Activated CD4-positive, alpha-beta T cell treated with anti-CD3 and anti-CD28 coated beads, Interleukin-2, amount 10 ng/mL, durations not matched to agents 7 days and 5 days (primary cell): ENCODE data around the gene SYVN1. TPM values are rescaled to one million over a fixed set of nuclear protein-coding genes. Genes with fewer than 3 reads are reported as not detected.
A peak's percentile ranks its signal among the peaks of the same experiment; 100 is the strongest.

Experiments
- CTCF ChIA-PET: fragments of 350-600 bp; sonication (Branson Sonifier 250); formaldehyde crosslinking; loops from one replicate; lab custom pipeline; 2021; ENCODE audit warnings: antibody characterized with exemption; lab: Charles Lee
- POLR2A ChIA-PET: fragments of 350-600 bp; sonication (Branson Sonifier 250); formaldehyde crosslinking; loops from one replicate; lab custom pipeline; 2021; ENCODE audit warnings: antibody characterized with exemption; lab: Charles Lee
- DNase-seq: peaks from one replicate; pipeline ENCODE4 v3.0.0-alpha.2; 2020
- H3K27ac Mint-ChIP-seq: one replicate; pipeline ENCODE4 v1.8.0; 2021; ENCODE audit warnings: mild to moderate bottlenecking, moderate library complexity, mixed read lengths
- H3K27me3 Mint-ChIP-seq: one replicate; pipeline ENCODE4 v1.8.0; 2021; ENCODE audit warnings: mixed read lengths
- H3K36me3 Mint-ChIP-seq: one replicate; pipeline ENCODE4 v1.8.0; 2021; ENCODE audit warnings: low read depth, mixed read lengths
- H3K4me1 Mint-ChIP-seq: one replicate; pipeline ENCODE4 v1.8.0; 2021; ENCODE audit warnings: mixed read lengths
- H3K4me3 Mint-ChIP-seq: one replicate; pipeline ENCODE4 v1.8.0; 2021; ENCODE audit warnings: mild to moderate bottlenecking, moderate library complexity, mixed read lengths
- H3K9me3 Mint-ChIP-seq: one replicate; pipeline ENCODE4 v1.8.0; 2021; ENCODE audit warnings: mixed read lengths
- total RNA-seq, 2 experiments: library from RNA; stranded (reverse); gene quantifications; one replicate each; pipeline ENCODE4 v1.2.3, GENCODE V29; 2021

SYVN1 gene
- total RNA-seq, 2 experiments from 2014 or later, result 40.5 to 42.2 TPM

GRCh38 chr11:65102142-65103095 lies 31.9 kb downstream of the SYVN1 start:
- H3K4me3 Mint-ChIP-seq, result no peak overlapping the region
- H3K27ac Mint-ChIP-seq, result no peak overlapping the region
- peaks cover 24% of the 10 kb centered on the region for H3K36me3 Mint-ChIP-seq

GRCh38 chr11:65100674-65101350 lies 33.5 kb downstream of the SYVN1 start:
- Mint-ChIP-seq H3K36me3 (peaks cover 20% of the 10 kb centered on the region), H3K4me3 (no peak overlapping the region), H3K9me3 (no peaks in the 10 kb centered on the region), H3K27me3 (no peaks in the 10 kb centered on the region), H3K27ac (no peak overlapping the region), H3K4me1 (peaks cover 36% of the 10 kb centered on the region)
- CTCF ChIA-PET, result interaction anchor here (0.5 to 8.1 kb wide), 3 partner anchors 10 to 44 kb away, joined by 4 to 85 read pairs (median 7); partner anchors contain the start of genes TM7SF2 and ZNHIT2
- POLR2A ChIA-PET, result no interaction called here
- no peak for DNase-seq

More at GRCh38 chr11:65102142-65103095, 31.9 kb downstream of the SYVN1 start:
- no peaks in the 10 kb centered on the region for H3K9me3 Mint-ChIP-seq
- no peaks in the 10 kb centered on the region for H3K27me3 Mint-ChIP-seq
- DNase-seq, result no peak
- ChIA-PET POLR2A (no interaction called here), CTCF (interaction anchor here (0.6 to 2.2 kb wide), 3 partner anchors 8 to 229 kb away, joined by 4 to 7 read pairs (median 4); partner anchors contain the start of gene ZNHIT2)
- H3K4me1 Mint-ChIP-seq, result peaks cover 31% of the 10 kb centered on the region

- Mint-ChIP-seq H3K36me3 (peaks cover 11% of the 10 kb centered on the region), H3K27ac (peak overlapping the region; percentile 98), H3K27me3 (no peaks in the 10 kb centered on the region), H3K9me3 (no peaks in the 10 kb centered on the region), H3K4me1 (peaks cover 25% of the 10 kb centered on the region), H3K4me3 (peak overlapping the region; percentile 93)
- DNase-seq, result no peak
- ChIA-PET POLR2A (interaction anchor here (0.5 to 0.6 kb wide), 2 partner anchors 82 to 839 kb away, joined by 3 read pairs; no protein-coding TSS in a partner anchor), CTCF (interaction anchor here (3.4 to 8.1 kb wide), 2 partner anchors 14 to 20 kb away, joined by 12 to 85 read pairs; partner anchors contain the start of genes TM7SF2 and ZNHIT2)
These were observed 37.4 kb downstream of the SYVN1 start for GRCh38 chr11:65096926-65097325.

GRCh38 chr11:65095974-65096806 lies 38.1 kb downstream of the SYVN1 start, which contains the start of gene VPS51:
TSS of gene VPS51 (plus strand) at chr11:65096214. CDS start at chr11:65096251, 37 bp downstream.
- ChIA-PET POLR2A (no interaction called here), CTCF (interaction anchor here (0.6 to 8.1 kb wide), 4 partner anchors 15 to 262 kb away, joined by 3 to 85 read pairs (median 8); partner anchors contain the start of genes TM7SF2 and ZNHIT2)
- H3K27ac Mint-ChIP-seq, result peak within 1 kb of the TSS; percentile 98
- DNase-seq, result peak; percentile 90
- H3K27me3 Mint-ChIP-seq, result no peaks in the 10 kb centered on the region
- peaks cover 25% of the 10 kb centered on the region for H3K4me1 Mint-ChIP-seq
- H3K4me3 Mint-ChIP-seq, result peak within 1 kb of the TSS; percentile 93
- H3K9me3 Mint-ChIP-seq, result no peaks in the 10 kb centered on the region
- H3K36me3 Mint-ChIP-seq, result peaks cover 11% of the 10 kb centered on the region

GRCh38 chr11:65095427-65095826 lies 38.9 kb downstream of the SYVN1 start:
- Mint-ChIP-seq H3K9me3 (no peaks in the 10 kb centered on the region), H3K27ac (peak overlapping the region; percentile 98), H3K27me3 (no peaks in the 10 kb centered on the region), H3K4me3 (peak overlapping the region; percentile 93), H3K36me3 (peaks cover 11% of the 10 kb centered on the region), H3K4me1 (peaks cover 25% of the 10 kb centered on the region)
- CTCF ChIA-PET, result interaction anchor here (1.1 to 8.1 kb wide), 4 partner anchors 10 to 50 kb away, joined by 3 to 85 read pairs (median 4); partner anchors contain the start of gene TM7SF2
- no peak for DNase-seq
- POLR2A ChIA-PET, result no interaction called here

- ChIA-PET CTCF (interaction anchor here (0.6 to 1.3 kb wide), 4 partner anchors 16 to 215 kb away, joined by 3 to 5 read pairs (median 4); no protein-coding TSS in a partner anchor), POLR2A (no interaction called here)
- DNase-seq, result no peak
- H3K9me3 Mint-ChIP-seq, result no peaks in the 10 kb centered on the region
- peaks cover 12% of the 10 kb centered on the region for H3K36me3 Mint-ChIP-seq
- H3K4me1 Mint-ChIP-seq, result peaks cover 5% of the 10 kb centered on the region
- H3K4me3 Mint-ChIP-seq, result no peak overlapping the region
- no peaks in the 10 kb centered on the region for H3K27me3 Mint-ChIP-seq
- no peak overlapping the region for H3K27ac Mint-ChIP-seq
These were observed 43.7 kb downstream of the SYVN1 start for GRCh38 chr11:65090628-65091027.

- ChIA-PET CTCF (interaction anchor here (1.3 kb wide), 1 partner anchor 21 kb away, joined by 4 read pairs; no protein-coding TSS in a partner anchor), POLR2A (interaction anchor here (0.6 kb wide), 1 partner anchor 27 kb away, joined by 4 read pairs; no protein-coding TSS in a partner anchor)
These were observed 44.7 kb downstream of the SYVN1 start for GRCh38 chr11:65089621-65090020.

GRCh38 chr11:65087827-65088226 lies 46.5 kb downstream of the SYVN1 start:
- CTCF ChIA-PET, result interaction anchor here (1.4 kb wide), 1 partner anchor 61 kb away, joined by 3 read pairs; no protein-coding TSS in a partner anchor
- Mint-ChIP-seq H3K4me1 (peaks cover 24% of the 10 kb centered on the region), H3K4me3 (no peak overlapping the region), H3K27ac (no peak overlapping the region), H3K9me3 (no peaks in the 10 kb centered on the region), H3K27me3 (no peaks in the 10 kb centered on the region), H3K36me3 (peaks cover 25% of the 10 kb centered on the region)
- POLR2A ChIA-PET, result no interaction called here
- no peak for DNase-seq

More at GRCh38 chr11:65089621-65090020, 44.7 kb downstream of the SYVN1 start:
- no peak for DNase-seq
- Mint-ChIP-seq H3K9me3 (no peaks in the 10 kb centered on the region), H3K27ac (no peak overlapping the region), H3K27me3 (no peaks in the 10 kb centered on the region), H3K4me1 (peaks cover 12% of the 10 kb centered on the region), H3K36me3 (peaks cover 13% of the 10 kb centered on the region), H3K4me3 (no peak overlapping the region)

- H3K9me3 Mint-ChIP-seq, result no peaks in the 10 kb centered on the region
These were observed 47.1 kb downstream of the SYVN1 start for GRCh38 chr11:65087216-65087615.

GRCh38 chr11:65086809-65087208 lies 47.5 kb downstream of the SYVN1 start:
- no peaks in the 10 kb centered on the region for H3K9me3 Mint-ChIP-seq
- CTCF ChIA-PET, result interaction anchor here (2.5 kb wide), 1 partner anchor 24 kb away, joined by 8 read pairs; the partner anchor contains the start of gene TM7SF2
- H3K36me3 Mint-ChIP-seq, result peaks cover 32% of the 10 kb centered on the region
- peaks cover 33% of the 10 kb centered on the region for H3K4me1 Mint-ChIP-seq
- H3K27ac Mint-ChIP-seq, result no peak overlapping the region
- no peaks in the 10 kb centered on the region for H3K27me3 Mint-ChIP-seq
- no peak for DNase-seq
- no peak overlapping the region for H3K4me3 Mint-ChIP-seq
- POLR2A ChIA-PET, result no interaction called here

More at GRCh38 chr11:65087216-65087615, 47.1 kb downstream of the SYVN1 start:
- peaks cover 29% of the 10 kb centered on the region for H3K4me1 Mint-ChIP-seq
- CTCF ChIA-PET, result interaction anchor here (2.5 kb wide), 1 partner anchor 24 kb away, joined by 8 read pairs; the partner anchor contains the start of gene TM7SF2
- no peak for DNase-seq
- no peaks in the 10 kb centered on the region for H3K27me3 Mint-ChIP-seq
- POLR2A ChIA-PET, result no interaction called here
- H3K36me3 Mint-ChIP-seq, result peaks cover 28% of the 10 kb centered on the region
- no peak overlapping the region for H3K4me3 Mint-ChIP-seq
- no peak overlapping the region for H3K27ac Mint-ChIP-seq

GRCh38 chr11:65085446-65085845 lies 48.9 kb downstream of the SYVN1 start:
- peak overlapping the region; percentile 99 for H3K27ac Mint-ChIP-seq
- peak overlapping the region; percentile 98 for H3K4me3 Mint-ChIP-seq
- peaks cover 44% of the 10 kb centered on the region for H3K4me1 Mint-ChIP-seq
- no peaks in the 10 kb centered on the region for H3K27me3 Mint-ChIP-seq
- CTCF ChIA-PET, result interaction anchor here (0.5 to 2.5 kb wide), 6 partner anchors 9 to 71 kb away, joined by 3 to 8 read pairs (median 4); partner anchors contain the start of genes ARL2, FAU, MRPL49 and TM7SF2
- no peak for DNase-seq
- H3K36me3 Mint-ChIP-seq, result peaks cover 42% of the 10 kb centered on the region
- no peaks in the 10 kb centered on the region for H3K9me3 Mint-ChIP-seq
- POLR2A ChIA-PET, result interaction anchor here (0.6 kb wide), 1 partner anchor 9 kb away, joined by 4 read pairs; no protein-coding TSS in a partner anchor
